H1 (cell line): ENCODE measurements around the gene DXO. TPM values are rescaled to one million over a fixed set of nuclear protein-coding genes. Genes with fewer than 3 reads are reported as not detected.

Experiments
- BACH1 ChIP-seq: IDR thresholded peaks from 2 replicates; pipeline ENCODE4 v1.6.1; 2012; ENCODE audit warnings: low read length, improper control_type of control experiment
- BCL11A ChIP-seq, 2 experiments: IDR thresholded peaks; one replicate each; pipeline ENCODE4 v1.6.1; 2011; ENCODE audit warnings: low read depth in 2 of 2, low read length in 2 of 2, mild to moderate bottlenecking in 2 of 2
- CHD7 ChIP-seq: fragments of 300-600 bp; sonication (generic); IDR thresholded peaks from 2 replicates; pipeline ENCODE4 v1.7.1; 2012; ENCODE audit warnings: low read length, moderate library complexity, mild to moderate bottlenecking, inconsistent platforms; ENCODE audit not compliant: insufficient replicate concordance
- EP300 ChIP-seq, 2 experiments: IDR thresholded peaks; 1 replicate in 1 of 2; 2 replicates in 1 of 2; pipeline ENCODE4 v1.6.1; 2011 to 2012; ENCODE audit warnings: low read depth in 2 of 2, low read length in 2 of 2, mild to moderate bottlenecking in 2 of 2, borderline replicate concordance in 1 of 2, inconsistent platforms in 1 of 2, moderate library complexity in 1 of 2
- HDAC2 ChIP-seq, 2 experiments: fragments of 300-600 bp in 1 of 2; sonication (generic) in 1 of 2; IDR thresholded peaks; 2 replicates each; pipeline ENCODE4 v1.6.1; 2011 to 2012; ENCODE audit warnings: low read depth in 2 of 2, low read length in 2 of 2, mild to moderate bottlenecking in 2 of 2, moderate library complexity in 2 of 2, borderline replicate concordance in 1 of 2, inconsistent platforms in 1 of 2
- NANOG ChIP-seq: IDR thresholded peaks from 2 replicates; pipeline ENCODE4 v1.6.1; 2011; ENCODE audit warnings: low read length, low read depth, mild to moderate bottlenecking, inconsistent platforms; ENCODE audit not compliant: insufficient read depth, poor library complexity, severe bottlenecking
- RFX5 ChIP-seq: IDR thresholded peaks from 2 replicates; pipeline ENCODE4 v1.6.1; 2011; ENCODE audit warnings: low read depth, low read length, improper control_type of control experiment, borderline replicate concordance
- TEAD4 ChIP-seq: IDR thresholded peaks from 2 replicates; pipeline ENCODE4 v1.6.1; 2012; ENCODE audit warnings: low read depth, low read length, inconsistent platforms, mixed read lengths
- polyA plus RNA-seq, 7 experiments: library from polyadenylated mRNA; depleted of rRNA in 3 of 7; stranded (reverse) in 5 of 7; unstranded in 2 of 7; fragments of >200 nt in 5 of 7; fragments of 200-250 nt in 2 of 7; gene quantifications; 1 replicate in 5 of 7; 2 replicates in 1 of 7; 4 replicates in 1 of 7; pipeline versions ENCODE4 v1.2.1 to v1.2.3, GENCODE V29; 2011 to 2013; ENCODE audit warnings: missing spikeins in 2 of 7, mixed read lengths in 2 of 7
- total RNA-seq: library from RNA; stranded (reverse); fragmentation: NEBNext Ultra II Directional; extraction: Animal tissue kit (Norgen Biotek cat#: 25700); gene quantifications from 2 replicates; pipeline ENCODE4 v1.2.1, GENCODE V29; 2021

Gene DXO
- total and polyA plus RNA-seq, 2 of the 8 experiments (the other 6 are each of a cell fraction or from before 2014, with no cell fraction given): 14.7 to 23.9 TPM

- TF ChIP-seq CHD7: no peak
- TF ChIP-seq EP300 (IDR thresholded peaks at IDR 0.05; ENCODE audit: borderline replicate concordance in 1 of 2, low read depth in 2 of 2, low read length in 2 of 2): 0 out of 3 replicates have a peak, but pooled peaks of 1 of the 2 experiments have one; percentile 59
- no peak for TF ChIP-seq NANOG
- no peak for TF ChIP-seq BACH1
- no peak for TF ChIP-seq RFX5
- TF ChIP-seq TEAD4: no peak
- TF ChIP-seq HDAC2 (IDR thresholded peaks at IDR 0.05; ENCODE audit: borderline replicate concordance in 1 of 2, low read depth in 2 of 2, low read length in 2 of 2): peak in 1 of 2 experiments; percentile 80; a peak in 1 of 4 replicates
- TF ChIP-seq BCL11A (IDR thresholded peaks at IDR 0.05; ENCODE audit: low read depth in 2 of 2, low read length in 2 of 2): no peak
Measured at GRCh38 chr6:31958741-31959739, 12.9 kb downstream of the DXO start, which contains the start of the genes NELFE and SKIC2 (continued).
